ENCODE data around the gene FANCD2. TPM values are rescaled to one million over a fixed set of nuclear protein-coding genes. Genes with fewer than 3 reads are reported as not detected.

The FANCD2 gene
- total and polyA plus RNA-seq, 8 donors, result 8.6 to 28.4 (median 19.5) TPM

GRCh38 chr3:10142707-10143560 lies 116.7 kb downstream of the FANCD2 start:
- Histone ChIP-seq H3K27me3 (no peaks in the 10 kb centered on the region), H3K4me3 (peak overlapping the region; percentile 62 to 73), H3K9me3 (no peaks in the 10 kb centered on the region), H3K36me3 (peaks cover 0 to 16% of the 10 kb centered on the region in 2 donors), H3K27ac (peak overlapping the region in 1 of 2 donors; percentile 95), H3K4me1 (peaks cover 23 to 59% of the 10 kb centered on the region in 2 donors)
- no peak for DNase-seq
- ATAC-seq, result no peak
- intact Hi-C loops (cut with DNase I), result no loop called here
- no peak for TF ChIP-seq CTCF (IDR thresholded peaks at IDR 0.05)

- Histone ChIP-seq H3K9me3 (no peaks in the 10 kb centered on the region), H3K27ac (peak overlapping the region in 1 of 2 donors; percentile 33), H3K4me1 (peaks cover 23 to 66% of the 10 kb centered on the region in 2 donors), H3K4me3 (no peak overlapping the region), H3K27me3 (no peaks in the 10 kb centered on the region), H3K36me3 (peaks cover 0 to 40% of the 10 kb centered on the region in 2 donors)
- ATAC-seq, result no peak
- intact Hi-C loops (cut with DNase I), result no loop called here
- no peak for DNase-seq
- TF ChIP-seq CTCF (IDR thresholded peaks at IDR 0.05), result no peak
Observed at GRCh38 chr3:10145685-10146084, 119.4 kb downstream of the FANCD2 start.

- peak overlapping the region in 1 of 2 donors; percentile 61 for H3K27ac ChIP-seq
- H3K4me3 ChIP-seq, result no peak overlapping the region
- no peak for DNase-seq
- peak; percentile 59 for ATAC-seq
- TF ChIP-seq CTCF (IDR thresholded peaks at IDR 0.05), result no peak
- H3K4me1 ChIP-seq, result peaks cover 7 to 43% of the 10 kb centered on the region in 2 donors
- intact Hi-C loops (cut with DNase I), result no loop called here
- no peaks in the 10 kb centered on the region for H3K27me3 ChIP-seq
- H3K36me3 ChIP-seq, result peaks cover 0 to 75% of the 10 kb centered on the region in 2 donors
- H3K9me3 ChIP-seq, result no peaks in the 10 kb centered on the region
Observed at GRCh38 chr3:10149226-10149625, 123.0 kb downstream of the FANCD2 start.

GRCh38 chr3:10150987-10151386 lies 124.8 kb downstream of the FANCD2 start:
- no peak overlapping the region for H3K27ac ChIP-seq
- TF ChIP-seq CTCF (IDR thresholded peaks at IDR 0.05), result no peak
- intact Hi-C loops (cut with DNase I), result no loop called here
- no peaks in the 10 kb centered on the region for H3K9me3 ChIP-seq
- no peak overlapping the region for H3K4me3 ChIP-seq
- ATAC-seq (no peak), DNase-seq (no peak)
- H3K27me3 ChIP-seq, result no peaks in the 10 kb centered on the region
- H3K36me3 ChIP-seq, result peaks cover 0 to 84% of the 10 kb centered on the region in 2 donors
- H3K4me1 ChIP-seq, result peaks cover 0 to 26% of the 10 kb centered on the region in 2 donors

Other genes with a start within 250 kb of the FANCD2 start
- 10 to 100 TPM; 50.0 to 59.2 TPM for gene TADA3, start 234.0 kb upstream of the FANCD2 start, total RNA-seq
- gene TADA3, start 234.0 kb upstream of the FANCD2 start, polyA plus RNA-seq (ENCODE audit: insufficient read length in 6 of 6), result 10 to 100 TPM; 65.7 to 91.7 (median 79.8) TPM
- gene ARPC4, start 233.4 kb upstream of the FANCD2 start, total RNA-seq, result 100 to 1,000 TPM; 148 to 193 TPM
- gene ARPC4, start 233.4 kb upstream of the FANCD2 start, polyA plus RNA-seq (ENCODE audit: insufficient read length in 6 of 6), result 100 to 1,000 TPM in 5 of 6 donors, 10 to 100 TPM in 1; 87.7 to 112 (median 108) TPM
- 10 to 100 TPM; 30.5 to 33.9 TPM for gene TTLL3, start 216.2 kb upstream of the FANCD2 start, total RNA-seq
- gene TTLL3, start 216.2 kb upstream of the FANCD2 start, polyA plus RNA-seq (ENCODE audit: insufficient read length in 6 of 6), result 100 to 1,000 TPM in 2 of 6 donors, 10 to 100 TPM in 4; 71.1 to 103 (median 94.4) TPM
- gene RPUSD3, start 182.4 kb upstream of the FANCD2 start, total RNA-seq, result 10 to 100 TPM; 29.6 to 35.3 TPM
- 10 to 100 TPM; 31.3 to 43.1 (median 37.6) TPM for gene RPUSD3, start 182.4 kb upstream of the FANCD2 start, polyA plus RNA-seq (ENCODE audit: insufficient read length in 6 of 6)
- gene CIDEC, start 146.2 kb upstream of the FANCD2 start, total RNA-seq, result not detected
- gene CIDEC, start 146.2 kb upstream of the FANCD2 start, polyA plus RNA-seq (ENCODE audit: insufficient read length in 6 of 6), result under 1 TPM in 4 of 6 donors, not detected in 2; 0.18 to 0.68 (median 0.27) TPM
- 10 to 100 TPM; 25.1 to 31.8 TPM for gene JAGN1, start 135.8 kb upstream of the FANCD2 start, total RNA-seq
- gene JAGN1, start 135.8 kb upstream of the FANCD2 start, polyA plus RNA-seq (ENCODE audit: insufficient read length in 6 of 6), result 10 to 100 TPM; 33.0 to 38.5 (median 36.0) TPM
- gene IL17RE, start 123.6 kb upstream of the FANCD2 start, total RNA-seq, result 10 to 100 TPM; 14.4 to 22.5 TPM
- gene IL17RE, start 123.6 kb upstream of the FANCD2 start, polyA plus RNA-seq (ENCODE audit: insufficient read length in 6 of 6), result 100 to 1,000 TPM in 2 of 6 donors, 10 to 100 TPM in 4; 76.3 to 108 (median 83.1) TPM
- gene IL17RC, start 109.3 kb upstream of the FANCD2 start, total RNA-seq, result 10 to 100 TPM; 20.4 to 26.2 TPM
- gene IL17RC, start 109.3 kb upstream of the FANCD2 start, polyA plus RNA-seq (ENCODE audit: insufficient read length in 6 of 6), result 10 to 100 TPM; 42.3 to 54.4 (median 51.2) TPM
- gene CRELD1, start 92.6 kb upstream of the FANCD2 start, total RNA-seq, result 10 to 100 TPM; 29.9 to 56.8 TPM
- 10 to 100 TPM; 40.4 to 81.2 (median 68.8) TPM for gene CRELD1, start 92.6 kb upstream of the FANCD2 start, polyA plus RNA-seq (ENCODE audit: insufficient read length in 6 of 6)
- gene PRRT3, start 74.0 kb upstream of the FANCD2 start, total RNA-seq, result 1 to 10 TPM; 1.8 to 2.5 TPM
- 1 to 10 TPM; 3.2 to 4.6 (median 4.3) TPM for gene PRRT3, start 74.0 kb upstream of the FANCD2 start, polyA plus RNA-seq (ENCODE audit: insufficient read length in 6 of 6)
- 10 to 100 TPM; 84.0 to 85.2 TPM for gene EMC3, start 39.6 kb upstream of the FANCD2 start, total RNA-seq
- 10 to 100 TPM; 50.8 to 75.2 (median 65.7) TPM for gene EMC3, start 39.6 kb upstream of the FANCD2 start, polyA plus RNA-seq (ENCODE audit: insufficient read length in 6 of 6)
- not detected for gene FANCD2OS, start 81.8 kb downstream of the FANCD2 start, total RNA-seq
- gene FANCD2OS, start 81.8 kb downstream of the FANCD2 start, polyA plus RNA-seq (ENCODE audit: insufficient read length in 6 of 6), result under 1 TPM in 5 of 6 donors, not detected in 1; 0.43 to 1.00 (median 0.72) TPM
- 100 to 1,000 TPM; 114 to 126 TPM for gene BRK1, start 89.2 kb downstream of the FANCD2 start, total RNA-seq
- gene BRK1, start 89.2 kb downstream of the FANCD2 start, polyA plus RNA-seq (ENCODE audit: insufficient read length in 6 of 6), result 100 to 1,000 TPM; 181 to 210 (median 190) TPM
- gene VHL, start 115.3 kb downstream of the FANCD2 start, total RNA-seq, result 10 to 100 TPM; 36.8 to 40.7 TPM
- 10 to 100 TPM; 85.2 to 96.4 (median 89.8) TPM for gene VHL, start 115.3 kb downstream of the FANCD2 start, polyA plus RNA-seq (ENCODE audit: insufficient read length in 6 of 6)
- 1 to 10 TPM; 3.3 to 8.5 TPM for gene IRAK2, start 138.5 kb downstream of the FANCD2 start, total RNA-seq
- gene IRAK2, start 138.5 kb downstream of the FANCD2 start, polyA plus RNA-seq (ENCODE audit: insufficient read length in 6 of 6), result 1 to 10 TPM; 1.7 to 2.6 (median 2.3) TPM
- 10 to 100 TPM; 29.1 to 35.2 TPM for gene TATDN2, start 222.0 kb downstream of the FANCD2 start, total RNA-seq
- gene TATDN2, start 222.0 kb downstream of the FANCD2 start, polyA plus RNA-seq (ENCODE audit: insufficient read length in 6 of 6), result 10 to 100 TPM; 33.9 to 42.1 (median 37.9) TPM